DLD1 (cell line): ENCODE results near the gene CACNA1B.

ENCODE experiments used
- in situ Hi-C: cut with HindIII; loops from 2 replicates; pipeline ENCODE4 v1.10.0; 2017; ENCODE audit warnings: low sequenced_read_pairs

The CACNA1B gene

DNA sequence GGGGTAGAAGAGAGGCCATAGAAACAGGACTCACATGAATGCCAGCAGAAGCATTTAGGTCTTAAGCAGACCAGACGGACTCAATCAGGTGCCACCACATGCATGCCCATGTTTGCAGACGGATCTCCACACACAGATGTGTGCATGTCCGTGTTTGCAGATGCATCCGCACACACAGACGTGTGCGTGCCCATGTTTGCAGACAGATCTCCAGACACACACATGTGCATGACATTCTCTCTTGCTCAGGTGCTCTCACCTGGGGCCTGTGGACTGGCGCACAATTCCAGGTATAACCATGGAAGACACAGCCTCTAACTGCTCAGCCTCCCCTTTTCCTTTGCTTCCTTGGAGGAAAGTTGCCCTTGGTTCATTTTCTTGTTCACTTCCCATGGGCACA is 148.3 kb downstream of the CACNA1B start:
- in situ Hi-C loops: no loop called here

GRCh38 chr9:138028596-138028995 is 151.0 kb downstream of the CACNA1B start:
- in situ Hi-C loops: no loop called here

- in situ Hi-C loops: no loop called here
Measured at GRCh38 chr9:138031186-138031585, 153.6 kb downstream of the CACNA1B start.

GRCh38 chr9:138033950-138034349 is 156.4 kb downstream of the CACNA1B start:
- in situ Hi-C loops: no loop called here

DNA sequence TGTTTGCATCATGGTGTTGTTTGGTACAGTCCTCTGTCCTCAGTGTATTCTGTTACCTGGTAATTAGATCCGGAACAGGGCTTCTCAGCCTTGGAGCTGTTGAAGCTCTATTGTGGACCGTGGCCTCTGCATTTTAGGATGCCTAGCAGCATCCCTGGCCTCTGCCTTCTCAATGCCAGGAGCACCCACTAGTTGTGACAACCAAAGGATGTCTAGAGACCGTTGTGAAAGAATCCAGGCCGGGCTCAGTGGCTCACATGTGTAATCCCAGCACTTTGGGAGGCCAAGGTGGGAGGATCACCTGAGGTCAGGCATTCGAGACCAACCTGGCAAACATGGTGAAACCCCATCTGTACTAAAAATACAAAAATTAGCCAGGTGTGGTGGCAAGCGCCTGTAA is 159.6 kb downstream of the CACNA1B start:
- in situ Hi-C loops: no loop called here

DNA sequence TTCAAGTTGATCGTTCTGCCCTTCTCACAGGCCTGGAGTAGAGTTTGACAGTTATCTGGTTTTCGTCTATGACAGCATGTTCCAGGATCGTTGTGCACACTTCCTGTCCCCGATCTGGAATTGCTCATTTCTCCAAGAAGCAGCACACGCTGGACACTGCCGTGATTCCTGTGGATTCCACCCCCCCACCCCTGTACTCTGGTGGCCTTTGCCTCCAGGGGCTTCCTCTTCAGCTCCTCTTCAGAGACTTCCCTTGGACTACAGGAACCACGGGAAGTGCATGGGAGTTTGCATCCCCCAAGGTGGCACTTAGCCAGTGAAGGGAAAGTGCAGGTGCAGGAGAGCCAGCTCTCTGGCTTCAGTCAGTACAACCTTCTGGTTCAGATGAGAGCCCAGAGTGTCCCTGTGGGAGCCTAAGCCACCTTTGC is 160.7 kb downstream of the CACNA1B start:
- in situ Hi-C loops: no loop called here

GRCh38 chr9:138040446-138041430 is 163.2 kb downstream of the CACNA1B start:
- in situ Hi-C loops: no loop called here

- in situ Hi-C loops: no loop called here
Measured at GRCh38 chr9:138042146-138042545, 164.6 kb downstream of the CACNA1B start.

DNA sequence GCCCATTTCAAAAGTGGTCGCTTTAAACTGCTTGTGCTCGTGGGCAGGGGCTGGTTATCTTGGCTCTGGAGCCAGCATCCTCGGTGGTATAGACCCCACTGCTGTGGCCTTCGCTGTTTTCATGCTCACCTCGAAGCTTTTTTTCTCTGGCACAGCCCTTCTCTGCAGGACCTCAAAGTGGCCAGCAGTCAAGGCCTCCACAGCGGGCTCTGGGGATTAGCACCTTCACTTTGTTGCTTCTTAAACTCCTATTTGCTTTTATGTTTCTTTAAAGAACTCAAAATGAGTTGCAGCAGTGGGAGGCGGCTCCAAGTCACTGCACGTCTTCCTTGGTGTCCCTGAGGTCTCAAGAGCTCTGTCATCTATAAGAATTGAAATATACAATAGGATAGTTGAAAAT is 165.1 kb downstream of the CACNA1B start:
- in situ Hi-C loops: no loop called here

DNA sequence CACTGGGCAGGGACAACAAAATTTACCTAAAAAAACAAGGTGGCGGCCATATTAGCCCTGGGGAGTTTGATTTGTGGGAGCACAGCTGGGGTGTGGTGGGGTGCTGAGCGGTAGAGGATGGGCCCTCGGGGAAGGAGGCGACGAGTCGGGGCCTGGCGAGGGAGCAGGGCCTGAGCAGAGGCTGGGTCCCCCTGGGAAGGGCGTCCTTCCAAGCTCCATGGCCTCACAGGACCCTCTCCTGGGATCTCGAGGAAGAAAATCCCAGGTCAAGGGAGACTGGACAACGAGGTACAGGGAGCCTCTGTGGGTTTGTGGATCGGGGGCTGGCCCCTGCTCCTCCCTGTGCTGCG is 165.5 kb downstream of the CACNA1B start:
- in situ Hi-C loops: no loop called here

GRCh38 chr9:138043411-138044345 is 166.1 kb downstream of the CACNA1B start:
- in situ Hi-C loops: no loop called here

DNA sequence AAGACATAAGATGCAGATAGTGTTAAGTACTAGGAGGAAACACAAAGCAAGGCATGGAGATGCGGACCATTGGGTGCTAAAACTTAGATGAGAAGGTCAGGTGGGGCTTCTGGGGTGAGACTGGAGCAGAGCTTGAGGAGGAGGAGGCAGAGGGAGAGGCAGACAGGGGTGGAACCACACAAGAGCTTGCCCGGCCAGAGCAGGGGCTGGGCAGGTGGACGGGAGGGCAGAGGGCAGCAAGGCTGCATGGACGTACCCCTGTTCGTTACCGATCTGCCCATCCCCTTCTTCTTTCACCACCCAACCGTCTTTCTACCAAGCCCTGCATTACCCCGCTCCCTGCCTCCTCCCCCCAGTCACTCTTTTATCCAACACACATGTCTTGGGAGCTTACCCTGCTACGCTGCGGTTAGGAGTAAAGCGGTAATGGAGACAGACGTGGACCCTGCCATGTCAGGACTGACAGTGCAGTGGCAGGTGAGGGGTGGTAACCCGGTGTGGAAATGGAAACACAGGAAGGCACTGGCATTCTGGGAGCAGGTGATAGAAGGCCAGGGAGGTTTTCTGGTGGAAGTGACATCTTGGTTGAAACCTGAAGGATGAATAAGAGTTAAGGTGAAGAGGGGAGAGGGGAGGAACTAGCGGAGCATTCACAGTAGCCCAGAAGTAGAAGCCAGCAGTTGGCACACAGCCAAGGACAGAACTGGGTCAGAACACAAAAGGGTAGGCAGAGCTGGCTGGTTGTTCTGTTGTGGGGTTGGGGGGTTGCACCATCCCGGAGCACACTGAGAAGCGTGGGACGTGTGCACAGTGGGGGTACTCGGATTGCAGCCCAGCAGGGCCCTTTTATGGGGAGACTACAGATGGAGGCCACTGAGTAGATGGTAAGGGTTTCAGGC is 167.2 kb downstream of the CACNA1B start:
- in situ Hi-C loops: no loop called here

- in situ Hi-C loops: no loop called here
Measured at GRCh38 chr9:138045541-138046490, 168.2 kb downstream of the CACNA1B start.

GRCh38 chr9:138046641-138047301 is 169.2 kb downstream of the CACNA1B start:
- in situ Hi-C loops: no loop called here

GRCh38 chr9:138047469-138048040 is 170.0 kb downstream of the CACNA1B start:
- in situ Hi-C loops: no loop called here

GRCh38 chr9:138048184-138048583 is 170.6 kb downstream of the CACNA1B start:
- in situ Hi-C loops: no loop called here

- in situ Hi-C loops: no loop called here
Measured at GRCh38 chr9:138049085-138049778, 171.7 kb downstream of the CACNA1B start.
